G401 (cell line): ENCODE data around the gene TPD52L1. TPM values are rescaled to one million over a fixed set of nuclear protein-coding genes. Genes with fewer than 3 reads are reported as not detected.
A peak's percentile ranks its signal among the peaks of the same experiment; 100 is the strongest.

Experiments used
- DNase-seq: peaks from one replicate; pipeline ENCODE4 v3.0.0-alpha.2; 2015; ENCODE audit warnings: low spot score
- in situ Hi-C: cut with HindIII; loops from 2 replicates; pipeline ENCODE4 v1.10.0; 2016; ENCODE audit warnings: low sequenced_read_pairs, mixed read lengths
- total RNA-seq: library from RNA; depleted of rRNA; stranded (reverse); fragments of >200 nt; shearing (Covaris generic); gene quantifications from 2 replicates; pipeline ENCODE4 v1.2.3, GENCODE V29; 2014

Gene TPD52L1
- total RNA-seq, 1 experiment from 2014 or later = 248 TPM

GRCh38 chr6:125169522-125169921, 15.9 kb downstream of the TPD52L1 start:
- DNase-seq = no peak
- in situ Hi-C loops = no loop called here

GRCh38 chr6:125170376-125170775, 16.8 kb downstream of the TPD52L1 start:
- in situ Hi-C loops = no loop called here
- DNase-seq = no peak

- no peak for DNase-seq
- in situ Hi-C loops = no loop called here
Measured at GRCh38 chr6:125173341-125174095, 19.9 kb downstream of the TPD52L1 start.

GRCh38 chr6:125174626-125175025, 21.1 kb downstream of the TPD52L1 start:
- in situ Hi-C loops = no loop called here
- no peak for DNase-seq

GRCh38 chr6:125175466-125176048, 22.0 kb downstream of the TPD52L1 start:
- no peak for DNase-seq
- in situ Hi-C loops = no loop called here

- in situ Hi-C loops = no loop called here
- no peak for DNase-seq
Measured at GRCh38 chr6:125182237-125183008, 28.9 kb downstream of the TPD52L1 start.

GRCh38 chr6:125183391-125183790, 29.8 kb downstream of the TPD52L1 start:
- in situ Hi-C loops = no loop called here
- no peak for DNase-seq

- in situ Hi-C loops = no loop called here
- no peak for DNase-seq
Measured at GRCh38 chr6:125188037-125188436, 34.5 kb downstream of the TPD52L1 start.

GRCh38 chr6:125188594-125189203, 35.1 kb downstream of the TPD52L1 start:
- in situ Hi-C loops = no loop called here

GRCh38 chr6:125189494-125189893, 35.9 kb downstream of the TPD52L1 start:
- in situ Hi-C loops = no loop called here
- DNase-seq = no peak

More at GRCh38 chr6:125188594-125189203, 35.1 kb downstream of the TPD52L1 start:
- no peak for DNase-seq

GRCh38 chr6:125190667-125191066, 37.1 kb downstream of the TPD52L1 start:
- DNase-seq = no peak

GRCh38 chr6:125191916-125192609, 38.5 kb downstream of the TPD52L1 start:
- in situ Hi-C loops = no loop called here
- DNase-seq = peak; percentile 33

More at GRCh38 chr6:125190667-125191066, 37.1 kb downstream of the TPD52L1 start:
- in situ Hi-C loops = no loop called here

GRCh38 chr6:125192610-125192930, 39.0 kb downstream of the TPD52L1 start:
- DNase-seq = no peak
- in situ Hi-C loops = no loop called here

GRCh38 chr6:125193208-125193607, 39.6 kb downstream of the TPD52L1 start:
- no peak for DNase-seq
- in situ Hi-C loops = no loop called here

GRCh38 chr6:125194941-125195340, 41.4 kb downstream of the TPD52L1 start:
- in situ Hi-C loops = no loop called here
- no peak for DNase-seq

- DNase-seq = no peak
- in situ Hi-C loops = no loop called here
Measured at GRCh38 chr6:125195526-125195925, 42.0 kb downstream of the TPD52L1 start.

GRCh38 chr6:125196613-125197012, 43.0 kb downstream of the TPD52L1 start:
- in situ Hi-C loops = no loop called here
- DNase-seq = no peak

- in situ Hi-C loops = no loop called here
- peak; percentile 14 for DNase-seq
Measured at GRCh38 chr6:125197795-125198269, 44.3 kb downstream of the TPD52L1 start.

GRCh38 chr6:125198398-125198937, 44.9 kb downstream of the TPD52L1 start:
- in situ Hi-C loops = no loop called here
- no peak for DNase-seq
